Endothelial cell of umbilical vein (primary cell): ENCODE results near the gene ACOT7.

ENCODE experiments used
- POLR2AphosphoS5 ChIP-seq: IDR thresholded peaks from 2 replicates; pipeline ENCODE4 v1.6.1; 2012; ENCODE audit warnings: low read depth, mild to moderate bottlenecking, control low read depth, low read length, moderate library complexity; ENCODE audit not compliant: insufficient read depth
- TF ChIP-seq, protein P1 (sequence below), 2 donors: IDR thresholded peaks; 1 replicate in 1 of 2; 2 replicates in 1 of 2; pipeline ENCODE4 v1.5.1; 2011; ENCODE audit warnings: low read length in 2 of 2, mild to moderate bottlenecking in 2 of 2, moderate library complexity in 2 of 2, control low read depth in 1 of 2, inconsistent platforms in 1 of 2, low read depth in 1 of 2; ENCODE audit not compliant: insufficient read depth in 1 of 2; ENCODE audit errors: extremely low read depth in 1 of 2

DNA sequence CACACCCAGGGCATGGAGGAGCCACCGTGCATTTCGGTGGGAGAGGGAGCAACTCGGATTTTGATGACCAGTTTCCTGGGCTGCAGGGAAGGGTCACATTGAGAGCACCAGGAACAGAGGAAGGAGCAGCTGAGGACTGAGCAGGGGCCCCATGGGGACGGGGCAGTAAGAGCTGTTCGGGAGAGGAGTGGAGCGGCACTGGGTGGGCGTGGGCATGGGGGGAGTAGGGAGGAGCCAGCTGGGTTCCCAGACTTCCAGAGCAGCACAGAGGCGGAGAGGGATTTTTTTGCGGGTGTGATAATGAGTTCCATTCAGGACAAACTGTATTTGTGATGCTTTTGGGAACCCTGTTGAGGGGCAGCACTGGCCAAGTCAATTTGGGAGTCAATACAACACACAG lies 115.3 kb downstream of the ACOT7 start:
- TF ChIP-seq, protein P1, sequence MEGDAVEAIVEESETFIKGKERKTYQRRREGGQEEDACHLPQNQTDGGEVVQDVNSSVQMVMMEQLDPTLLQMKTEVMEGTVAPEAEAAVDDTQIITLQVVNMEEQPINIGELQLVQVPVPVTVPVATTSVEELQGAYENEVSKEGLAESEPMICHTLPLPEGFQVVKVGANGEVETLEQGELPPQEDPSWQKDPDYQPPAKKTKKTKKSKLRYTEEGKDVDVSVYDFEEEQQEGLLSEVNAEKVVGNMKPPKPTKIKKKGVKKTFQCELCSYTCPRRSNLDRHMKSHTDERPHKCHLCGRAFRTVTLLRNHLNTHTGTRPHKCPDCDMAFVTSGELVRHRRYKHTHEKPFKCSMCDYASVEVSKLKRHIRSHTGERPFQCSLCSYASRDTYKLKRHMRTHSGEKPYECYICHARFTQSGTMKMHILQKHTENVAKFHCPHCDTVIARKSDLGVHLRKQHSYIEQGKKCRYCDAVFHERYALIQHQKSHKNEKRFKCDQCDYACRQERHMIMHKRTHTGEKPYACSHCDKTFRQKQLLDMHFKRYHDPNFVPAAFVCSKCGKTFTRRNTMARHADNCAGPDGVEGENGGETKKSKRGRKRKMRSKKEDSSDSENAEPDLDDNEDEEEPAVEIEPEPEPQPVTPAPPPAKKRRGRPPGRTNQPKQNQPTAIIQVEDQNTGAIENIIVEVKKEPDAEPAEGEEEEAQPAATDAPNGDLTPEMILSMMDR (IDR thresholded peaks at IDR 0.05; ENCODE audit: extremely low read depth in 1 of 2, insufficient read depth in 1 of 2, low read depth in 1 of 2, low read length in 2 of 2), result no peak
- TF ChIP-seq POLR2AphosphoS5, result no peak
